Fibroblast of lung (primary cell): ENCODE measurements around the gene ARFRP1.
"Not testable (repeated sequence)": the region's sequence is repeated elsewhere in the genome, so short reads cannot be mapped to it uniquely, and the experiment has no call there.

ENCODE experiments used
- CTCF ChIP-seq, 2 donors: IDR thresholded peaks in 1 of 2; conservative IDR thresholded peaks in 1 of 2; 1 replicate in 1 of 2; 2 replicates in 1 of 2; pipeline ENCODE4 v1.5.1; 2011 to 2012; ENCODE audit warnings: low read length in 2 of 2, control low read depth in 1 of 2, inconsistent platforms in 1 of 2, low read depth in 1 of 2, mild to moderate bottlenecking in 1 of 2
- EZH2 ChIP-seq: IDR thresholded peaks from 2 replicates; pipeline ENCODE4 v1.5.1; 2012; ENCODE audit warnings: low read length, control low read depth, mild to moderate bottlenecking; ENCODE audit errors: missing control alignments

DNA sequence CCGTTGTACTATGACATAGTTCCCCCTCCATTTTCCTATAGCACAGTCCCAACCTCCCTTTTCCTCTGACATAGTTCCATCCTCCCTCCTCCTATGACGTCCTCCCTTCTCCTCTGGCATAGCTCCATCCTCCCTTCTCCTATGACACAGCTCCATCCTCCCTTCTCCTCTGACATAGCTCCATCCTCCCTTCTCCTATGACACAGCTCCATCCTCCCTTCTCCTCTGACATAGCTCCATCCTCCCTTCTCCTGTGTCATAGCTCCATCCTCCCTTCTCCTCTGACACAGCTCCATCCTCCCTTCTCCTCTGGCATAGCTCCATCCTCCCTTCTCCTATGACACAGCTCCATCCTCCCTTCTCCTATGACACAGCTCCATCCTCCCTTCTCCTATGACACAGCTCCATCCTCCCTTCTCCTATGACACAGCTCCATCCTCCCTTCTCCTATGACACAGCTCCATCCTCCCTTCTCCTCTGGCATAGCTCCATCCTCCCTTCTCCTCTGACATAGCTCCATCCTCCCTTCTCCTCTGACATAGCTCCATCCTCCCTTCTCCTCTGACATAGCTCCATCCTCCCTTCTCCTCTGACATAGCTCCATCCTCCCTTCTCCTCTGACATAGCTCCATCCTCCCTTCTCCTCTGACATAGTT, 15.3 kb upstream of the ARFRP1 start:
- TF ChIP-seq CTCF (conservative IDR thresholded peaks at IDR 0.05 in 1 of 2, IDR thresholded peaks at IDR 0.05 in 1 of 2; ENCODE audit: low read depth in 1 of 2, low read length in 2 of 2); EZH2: not testable (repeated sequence)
